GM21619 (cell line): Measurements from ENCODE around the gene VGLL2.

ENCODE experiments used
- ATAC-seq: cut with Tn5 transposase; IDR thresholded peaks from one replicate; pipeline ENCODE4 v1.9.1; 2021; ENCODE audit not compliant: unreplicated experiment

The VGLL2 gene

DNA sequence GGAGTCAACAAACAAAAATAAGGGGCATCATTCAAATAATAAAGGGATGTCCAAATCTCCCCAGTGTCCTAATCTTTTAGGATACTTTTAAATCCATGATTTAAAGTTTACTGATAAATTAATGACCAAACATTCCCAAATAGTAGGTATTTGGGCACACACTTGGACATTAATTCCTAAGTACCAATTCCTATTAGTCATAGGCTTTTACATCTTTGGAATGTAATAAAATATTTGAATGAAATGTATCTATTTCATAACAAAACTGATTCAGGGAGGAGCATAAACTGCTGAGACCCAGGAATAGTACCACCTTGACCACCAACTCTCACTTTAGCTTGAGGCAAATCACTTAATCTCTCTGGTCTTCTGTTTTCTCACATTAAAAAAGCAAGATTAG lies 44.3 kb downstream of the VGLL2 start:
- no peak for ATAC-seq

DNA sequence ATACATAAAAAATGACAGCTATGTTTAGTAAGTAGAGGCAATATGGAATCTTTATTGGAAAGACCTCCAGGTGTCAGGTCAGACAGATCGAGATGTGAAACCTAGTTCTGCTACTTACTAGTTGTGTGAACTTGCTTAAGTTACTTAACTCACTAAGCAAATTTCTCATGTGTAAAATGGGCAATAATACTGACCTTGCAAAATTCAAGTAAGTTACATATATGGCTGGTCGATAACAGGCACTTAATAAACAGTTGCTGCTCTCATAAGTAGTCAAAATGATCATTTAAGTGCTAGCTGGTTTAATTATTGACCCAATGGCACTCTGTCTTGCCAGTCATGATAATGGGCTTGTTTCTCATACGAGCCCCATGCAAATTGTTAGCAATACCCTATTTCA lies 46.0 kb downstream of the VGLL2 start:
- no peak for ATAC-seq

DNA sequence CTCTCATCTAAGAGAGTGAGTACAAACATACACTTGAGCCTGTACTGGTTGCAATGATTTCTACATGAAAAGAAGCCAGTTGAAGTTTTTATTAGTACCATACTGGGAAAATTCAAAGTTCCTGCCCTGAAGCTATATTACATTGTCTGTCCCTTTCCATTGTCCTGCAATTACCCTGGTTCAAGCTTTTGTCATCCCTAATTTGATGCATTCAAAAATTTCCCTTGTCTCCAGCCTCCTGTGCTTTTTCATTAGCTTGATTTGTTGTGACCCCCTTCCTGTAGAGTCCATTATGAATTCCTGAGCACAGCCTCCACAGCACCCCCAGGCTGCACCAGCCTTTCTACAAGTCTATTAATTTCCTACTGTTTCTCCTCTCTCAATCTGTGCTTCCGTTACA lies 46.4 kb downstream of the VGLL2 start:
- no peak for ATAC-seq

DNA sequence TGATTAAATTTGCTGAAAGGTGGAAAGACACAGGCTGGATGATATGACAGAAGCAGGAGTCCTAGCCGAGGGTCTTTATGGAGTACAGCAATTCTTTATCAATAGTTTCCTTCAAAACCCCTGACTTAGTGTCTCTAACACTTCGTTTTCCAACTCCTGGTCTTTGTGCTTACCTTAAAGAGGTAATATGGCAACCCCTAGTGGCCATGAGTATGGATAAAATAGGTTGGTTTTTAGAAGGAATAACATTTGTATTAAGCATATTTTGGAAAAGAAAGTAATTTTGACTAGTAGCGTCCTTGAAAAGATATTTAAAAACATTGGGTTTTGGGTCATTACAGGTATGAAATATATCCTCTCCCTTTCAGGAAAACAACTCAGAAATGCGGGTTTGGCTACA lies 51.9 kb downstream of the VGLL2 start:
- no peak for ATAC-seq
